K562 (cell line): ENCODE measurements around the gene ABHD16A. TPM values are rescaled to one million over a fixed set of nuclear protein-coding genes. Genes with fewer than 3 reads are reported as not detected.

Experiments
- ASH1L ChIP-seq: fragments of 450-650 bp; IDR thresholded peaks from 2 replicates; pipeline ENCODE4 v1.6.1; 2018; ENCODE audit warnings: borderline replicate concordance, mild to moderate bottlenecking, low read depth; ENCODE audit not compliant: partially characterized antibody
- BMI1 ChIP-seq: fragments of 150-350 bp; IDR thresholded peaks from 2 replicates; pipeline ENCODE4 v1.6.1; 2014; ENCODE audit warnings: low read length
- CBX2 ChIP-seq: fragments of 200-600 bp; sonication (generic); IDR thresholded peaks from one replicate; pipeline ENCODE4 v1.6.1; 2012; ENCODE audit warnings: mild to moderate bottlenecking, low read length, inconsistent platforms; ENCODE audit not compliant: insufficient read depth, poor library complexity, severe bottlenecking
- FOXJ3 ChIP-seq: sonication (generic); formaldehyde crosslinking; IDR thresholded peaks from 2 replicates; pipeline ENCODE4 v1.4.0; 2020; ENCODE audit warnings: mild to moderate bottlenecking, missing genetic modification reagents
- GABPA ChIP-seq: fragments of 200-800 bp; sonication (Bioruptor generic); conservative IDR thresholded peaks from 2 replicates; pipeline ENCODE4 v1.6.1; 2016; ENCODE audit warnings: low read depth, missing genetic modification characterization, missing compliant biosample characterization
- HDAC2 ChIP-seq: fragments of 450-650 bp; IDR thresholded peaks from 2 replicates; pipeline ENCODE4 v1.6.1; 2016; ENCODE audit warnings: mild to moderate bottlenecking
- HDAC3 ChIP-seq: fragments of 450-650 bp; IDR thresholded peaks from 2 replicates; pipeline ENCODE4 v1.6.1; 2018; ENCODE audit warnings: borderline replicate concordance, mild to moderate bottlenecking, moderate library complexity; ENCODE audit not compliant: partially characterized antibody
- KLF10 ChIP-seq: fragments of 250-450 bp; sonication (Bioruptor Pico); IDR thresholded peaks from 2 replicates; pipeline ENCODE4 v1.6.1; 2021; ENCODE audit warnings: matching md5 sums
- KLF6 ChIP-seq: fragments of 250-450 bp; sonication (Bioruptor Pico); IDR thresholded peaks from 2 replicates; pipeline ENCODE4 v1.4.0; 2020; ENCODE audit warnings: mild to moderate bottlenecking, moderate library complexity, borderline replicate concordance
- NFXL1 ChIP-seq: fragments of 450-650 bp; formaldehyde crosslinking; IDR thresholded peaks from 2 replicates; pipeline ENCODE4 v1.4.0; 2021; ENCODE audit warnings: mild to moderate bottlenecking
- PPARD ChIP-seq: fragments of 250-450 bp; sonication (Bioruptor Pico); IDR thresholded peaks from 2 replicates; pipeline ENCODE4 v1.8.0; 2022; ENCODE audit warnings: inconsistent platforms, mild to moderate bottlenecking, moderate library complexity
- SMARCB1 ChIP-seq: IDR thresholded peaks from 2 replicates; pipeline ENCODE4 v1.6.1; 2011; ENCODE audit warnings: improper control_type of control experiment, low read depth; ENCODE audit not compliant: insufficient read length
- SP1 ChIP-seq: sonication (generic); formaldehyde crosslinking; IDR thresholded peaks from 2 replicates; pipeline ENCODE4 v1.8.1; 2022; ENCODE audit warnings: mild to moderate bottlenecking, missing genetic modification reagents
- STAT5B ChIP-seq: fragments of 250-450 bp; sonication (Bioruptor Pico); IDR thresholded peaks from 2 replicates; pipeline ENCODE4 v1.8.0; 2021; ENCODE audit warnings: mild to moderate bottlenecking, inconsistent platforms
- TAL1 ChIP-seq: fragments of 450-650 bp; IDR thresholded peaks from 2 replicates; pipeline ENCODE4 v1.6.1; 2016; ENCODE audit warnings: mild to moderate bottlenecking
- TCF7 ChIP-seq: sonication (generic); IDR thresholded peaks from 2 replicates; pipeline ENCODE4 v1.6.1; 2016; ENCODE audit warnings: antibody characterized with exemption, borderline replicate concordance
- WHSC1 ChIP-seq: IDR thresholded peaks from one replicate; pipeline ENCODE4 v1.6.1; 2012; ENCODE audit warnings: low read length, control low read depth, inconsistent platforms
- ZEB2 ChIP-seq: fragments of 450-650 bp; IDR thresholded peaks from 2 replicates; pipeline ENCODE4 v1.6.1; 2016
- ZNF282 ChIP-seq: sonication (generic); formaldehyde crosslinking; IDR thresholded peaks from 2 replicates; pipeline ENCODE4 v1.8.1; 2023; ENCODE audit warnings: missing genetic modification reagents
- ZNF583 ChIP-seq: fragments of 250-450 bp; sonication (Bioruptor Pico); IDR thresholded peaks from 2 replicates; pipeline ENCODE4 v1.4.0; 2020
- ZNF717 ChIP-seq: fragments of 250-450 bp; sonication (Bioruptor Pico); IDR thresholded peaks from 2 replicates; pipeline ENCODE4 v1.5.0; 2021
- ZSCAN29 ChIP-seq: fragments of 450-650 bp; IDR thresholded peaks from 2 replicates; pipeline ENCODE4 v1.6.1; 2017
- polyA plus RNA-seq, 8 experiments: library from polyadenylated mRNA; depleted of rRNA in 4 of 8; stranded (reverse) in 5 of 8; unstranded in 3 of 8; fragments of >200 nt; fragmentation: Nextera tagmentation in 2 of 8; fragmentation: Illumina TruSeq in 1 of 8; extraction: Ambion mirVana in 2 of 8; extraction: Trizol in 1 of 8; gene quantifications; 2 replicates each; pipeline versions ENCODE4 v1.2.1 to v1.2.3, GENCODE V29; 2011 to 2014; ENCODE audit warnings: inconsistent platforms in 1 of 8, missing spikeins in 1 of 8
- total RNA-seq, 7 experiments: library from RNA; depleted of rRNA in 6 of 7; stranded (reverse); fragments of >200 nt in 6 of 7; fragmentation: Illumina TruSeq in 2 of 7; extraction: Trizol in 2 of 7; gene quantifications; 2 replicates each; pipeline versions ENCODE4 v1.2.1 to v1.2.3, GENCODE V29; 2011 to 2021; ENCODE audit warnings: low replicate concordance in 1 of 7
- TF ChIP-seq, protein P1 (sequence below): fragments of 250-450 bp; sonication (Bioruptor Pico); IDR thresholded peaks from 2 replicates; pipeline ENCODE4 v1.8.0; 2021; ENCODE audit warnings: mild to moderate bottlenecking, moderate library complexity
- TF ChIP-seq, protein P2 (sequence below): fragments of 250-450 bp; sonication (Bioruptor Pico); IDR thresholded peaks from 2 replicates; pipeline ENCODE4 v1.5.1; 2021; ENCODE audit warnings: mild to moderate bottlenecking
- TF ChIP-seq, protein P3 (sequence below): fragments of 450-650 bp; IDR thresholded peaks from 2 replicates; pipeline ENCODE4 v1.6.1; 2018; ENCODE audit warnings: mild to moderate bottlenecking, low read depth; ENCODE audit not compliant: partially characterized antibody
- TF ChIP-seq, protein P4 (sequence below): fragments of 250-450 bp; sonication (Bioruptor Pico); IDR thresholded peaks from 2 replicates; pipeline ENCODE4 v1.9.0; 2021; ENCODE audit warnings: mild to moderate bottlenecking, inconsistent platforms

The ABHD16A gene
- total and polyA plus RNA-seq, 9 of the 15 experiments (the other 6 are each of a cell fraction or from before 2014, with no cell fraction given): 25.8 to 120 (median 81.6) TPM

DNA sequence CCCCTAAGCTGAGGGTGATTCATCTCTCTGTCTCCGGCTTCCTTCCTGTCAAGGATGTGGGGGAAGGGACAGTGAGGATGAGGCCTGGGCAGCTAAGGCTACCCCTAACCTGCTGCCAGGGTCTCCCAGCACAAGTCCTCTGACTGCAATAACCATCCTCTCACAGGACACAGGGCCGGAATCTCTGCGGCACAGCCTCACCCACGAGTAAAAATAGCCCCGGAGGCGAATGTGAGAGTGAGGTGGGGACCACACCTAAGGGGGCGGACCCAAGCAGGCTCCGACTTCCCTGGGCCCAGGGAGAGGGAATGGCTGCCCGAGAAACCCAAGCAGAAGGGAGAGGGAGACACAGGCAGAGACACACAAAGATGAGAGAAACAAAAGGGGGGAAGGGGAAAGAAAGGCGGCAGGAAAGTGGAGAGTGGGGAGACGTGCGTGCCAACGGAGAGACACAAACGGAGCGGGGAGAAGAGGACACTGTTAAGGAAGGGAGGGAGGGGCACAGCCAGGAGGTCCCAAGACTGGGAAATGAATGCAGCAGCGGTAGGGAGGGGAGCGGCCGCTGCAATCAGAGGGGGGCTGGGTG, 31.8 kb upstream of the ABHD16A start (continued):
- TF ChIP-seq, protein P1, sequence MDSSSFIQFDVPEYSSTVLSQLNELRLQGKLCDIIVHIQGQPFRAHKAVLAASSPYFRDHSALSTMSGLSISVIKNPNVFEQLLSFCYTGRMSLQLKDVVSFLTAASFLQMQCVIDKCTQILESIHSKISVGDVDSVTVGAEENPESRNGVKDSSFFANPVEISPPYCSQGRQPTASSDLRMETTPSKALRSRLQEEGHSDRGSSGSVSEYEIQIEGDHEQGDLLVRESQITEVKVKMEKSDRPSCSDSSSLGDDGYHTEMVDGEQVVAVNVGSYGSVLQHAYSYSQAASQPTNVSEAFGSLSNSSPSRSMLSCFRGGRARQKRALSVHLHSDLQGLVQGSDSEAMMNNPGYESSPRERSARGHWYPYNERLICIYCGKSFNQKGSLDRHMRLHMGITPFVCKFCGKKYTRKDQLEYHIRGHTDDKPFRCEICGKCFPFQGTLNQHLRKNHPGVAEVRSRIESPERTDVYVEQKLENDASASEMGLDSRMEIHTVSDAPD (CRISPR knock-in tag): no peak
- TF ChIP-seq SP1 (CRISPR knock-in tag) (peak; percentile 87), SMARCB1 (no peak), ZNF583 (CRISPR knock-in tag) (no peak), ZEB2 (no peak), STAT5B (CRISPR knock-in tag) (no peak), BMI1 (no peak), NFXL1 (no peak), HDAC2 (peak; percentile 89), ZNF717 (no peak), TAL1 (no peak), PPARD (CRISPR knock-in tag) (no peak), WHSC1 (no peak), GABPA (tag) (no peak), HDAC3 (no peak), ASH1L (no peak), KLF6 (no peak), KLF10 (CRISPR knock-in tag) (no peak), ZSCAN29 (no peak), ZNF282 (CRISPR knock-in tag) (no peak), FOXJ3 (no peak), CBX2 (no peak), TCF7 (no peak)
- TF ChIP-seq, protein P2, sequence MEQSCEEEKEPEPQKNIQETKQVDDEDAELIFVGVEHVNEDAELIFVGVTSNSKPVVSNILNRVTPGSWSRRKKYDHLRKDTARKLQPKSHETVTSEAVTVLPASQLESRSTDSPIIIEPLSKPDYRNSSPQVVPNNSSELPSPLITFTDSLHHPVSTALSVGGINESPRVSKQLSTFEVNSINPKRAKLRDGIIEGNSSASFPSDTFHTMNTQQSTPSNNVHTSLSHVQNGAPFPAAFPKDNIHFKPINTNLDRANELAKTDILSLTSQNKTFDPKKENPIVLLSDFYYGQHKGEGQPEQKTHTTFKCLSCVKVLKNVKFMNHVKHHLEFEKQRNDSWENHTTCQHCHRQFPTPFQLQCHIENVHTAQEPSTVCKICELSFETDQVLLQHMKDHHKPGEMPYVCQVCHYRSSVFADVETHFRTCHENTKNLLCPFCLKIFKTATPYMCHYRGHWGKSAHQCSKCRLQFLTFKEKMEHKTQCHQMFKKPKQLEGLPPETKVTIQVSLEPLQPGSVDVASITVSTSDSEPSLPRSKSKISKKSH: no peak
- TF ChIP-seq, protein P3, sequence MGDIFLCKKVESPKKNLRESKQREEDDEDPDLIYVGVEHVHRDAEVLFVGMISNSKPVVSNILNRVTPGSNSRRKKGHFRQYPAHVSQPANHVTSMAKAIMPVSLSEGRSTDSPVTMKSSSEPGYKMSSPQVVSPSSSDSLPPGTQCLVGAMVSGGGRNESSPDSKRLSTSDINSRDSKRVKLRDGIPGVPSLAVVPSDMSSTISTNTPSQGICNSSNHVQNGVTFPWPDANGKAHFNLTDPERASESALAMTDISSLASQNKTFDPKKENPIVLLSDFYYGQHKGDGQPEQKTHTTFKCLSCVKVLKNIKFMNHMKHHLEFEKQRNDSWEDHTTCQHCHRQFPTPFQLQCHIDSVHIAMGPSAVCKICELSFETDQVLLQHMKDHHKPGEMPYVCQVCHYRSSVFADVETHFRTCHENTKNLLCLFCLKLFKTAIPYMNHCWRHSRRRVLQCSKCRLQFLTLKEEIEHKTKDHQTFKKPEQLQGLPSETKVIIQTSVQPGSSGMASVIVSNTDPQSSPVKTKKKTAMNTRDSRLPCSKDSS: no peak
- TF ChIP-seq, protein P4, sequence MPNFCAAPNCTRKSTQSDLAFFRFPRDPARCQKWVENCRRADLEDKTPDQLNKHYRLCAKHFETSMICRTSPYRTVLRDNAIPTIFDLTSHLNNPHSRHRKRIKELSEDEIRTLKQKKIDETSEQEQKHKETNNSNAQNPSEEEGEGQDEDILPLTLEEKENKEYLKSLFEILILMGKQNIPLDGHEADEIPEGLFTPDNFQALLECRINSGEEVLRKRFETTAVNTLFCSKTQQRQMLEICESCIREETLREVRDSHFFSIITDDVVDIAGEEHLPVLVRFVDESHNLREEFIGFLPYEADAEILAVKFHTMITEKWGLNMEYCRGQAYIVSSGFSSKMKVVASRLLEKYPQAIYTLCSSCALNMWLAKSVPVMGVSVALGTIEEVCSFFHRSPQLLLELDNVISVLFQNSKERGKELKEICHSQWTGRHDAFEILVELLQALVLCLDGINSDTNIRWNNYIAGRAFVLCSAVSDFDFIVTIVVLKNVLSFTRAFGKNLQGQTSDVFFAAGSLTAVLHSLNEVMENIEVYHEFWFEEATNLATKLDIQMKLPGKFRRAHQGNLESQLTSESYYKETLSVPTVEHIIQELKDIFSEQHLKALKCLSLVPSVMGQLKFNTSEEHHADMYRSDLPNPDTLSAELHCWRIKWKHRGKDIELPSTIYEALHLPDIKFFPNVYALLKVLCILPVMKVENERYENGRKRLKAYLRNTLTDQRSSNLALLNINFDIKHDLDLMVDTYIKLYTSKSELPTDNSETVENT (CRISPR knock-in tag): no peak; the same call in 1 of the 2 replicates
